Mesodermal cell (in vitro differentiated cells): ENCODE measurements around the gene TEX36. TPM values are rescaled to one million over a fixed set of nuclear protein-coding genes. Genes with fewer than 3 reads are reported as not detected.
"Not testable (repeated sequence)": the region's sequence is repeated elsewhere in the genome, so short reads cannot be mapped to it uniquely, and the experiment has no call there.

Experiments used
- H3K27ac ChIP-seq: 2 replicates; pipeline ENCODE4 v1.7.0; 2013; ENCODE audit warnings: mild to moderate bottlenecking, low read depth, low read length, moderate library complexity; ENCODE audit not compliant: severe bottlenecking
- H3K36me3 ChIP-seq: 2 replicates; pipeline ENCODE4 v1.7.1; 2013; ENCODE audit warnings: mild to moderate bottlenecking, low read length, moderate library complexity; ENCODE audit not compliant: control insufficient read depth, insufficient read depth
- H3K4me1 ChIP-seq: one replicate; pipeline ENCODE4 v1.7.1; 2013; ENCODE audit warnings: mild to moderate bottlenecking, low read length; ENCODE audit not compliant: insufficient read depth, control insufficient read depth, poor library complexity, severe bottlenecking
- H3K4me3 ChIP-seq: 2 replicates; pipeline ENCODE4 v1.7.0; 2013; ENCODE audit warnings: low read length, control low read depth, mild to moderate bottlenecking; ENCODE audit not compliant: insufficient read depth, poor library complexity, severe bottlenecking; ENCODE audit errors: extremely low read depth
- H3K9me3 ChIP-seq: 2 replicates; pipeline ENCODE4 v1.7.1; 2013; ENCODE audit warnings: mild to moderate bottlenecking, low read length, moderate library complexity; ENCODE audit not compliant: control insufficient read depth
- WGBS, 2 experiments: methylation state at CpG; one replicate each; pipeline ENCODE4 v1.1.5; 2013; ENCODE audit warnings: missing lambda C conversion rate in 2 of 2; ENCODE audit not compliant: insufficient coverage in 2 of 2; 5-methylcytosine and 5-hydroxymethylcytosine counted together
- polyA plus RNA-seq, 2 experiments: library from polyadenylated mRNA; stranded (reverse); fragments of 50-300 nt; gene quantifications; one replicate each; pipeline ENCODE4 v1.2.3, GENCODE V29; 2013

Gene TEX36
- polyA plus RNA-seq (2013, experiment 1 of 2), result not detected
- polyA plus RNA-seq (2013, experiment 2 of 2), result not detected

DNA sequence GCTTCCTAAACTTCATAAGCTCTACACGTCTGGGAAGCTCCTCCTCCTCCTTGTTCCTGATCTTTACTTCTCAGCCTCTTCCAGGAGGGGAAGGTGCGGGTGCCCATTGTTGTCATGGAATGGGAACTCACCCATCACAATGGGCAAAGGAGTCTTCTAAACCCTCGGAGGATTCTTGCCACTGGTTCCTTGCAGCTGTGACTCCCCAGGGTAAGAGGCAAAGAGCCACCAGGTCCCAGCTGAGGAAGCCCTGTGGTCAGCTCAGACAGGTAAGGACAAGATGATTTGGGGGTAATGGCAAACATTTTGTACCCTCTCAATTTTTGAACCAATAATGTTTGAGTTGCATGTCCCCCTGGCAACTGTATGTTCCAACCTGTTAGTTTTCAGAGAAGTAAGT lies at the start of gene TEX36:
TSS of gene TEX36 (minus strand) at position 101 of the 400 bp plus-strand sequence. CDS start 174 bp downstream, outside the sequence.
- Histone ChIP-seq H3K27ac (no peak within 1 kb of the TSS), H3K4me3 (no peak within 1 kb of the TSS), H3K9me3 (no peaks in the 10 kb centered on the region), H3K36me3 (no peaks in the 10 kb centered on the region), H3K4me1 (no peaks in the 10 kb centered on the region)
- WGBS, 2 experiments, result 76 to 79% methylated on average over 2 to 3 of the region's 3 CpGs

DNA sequence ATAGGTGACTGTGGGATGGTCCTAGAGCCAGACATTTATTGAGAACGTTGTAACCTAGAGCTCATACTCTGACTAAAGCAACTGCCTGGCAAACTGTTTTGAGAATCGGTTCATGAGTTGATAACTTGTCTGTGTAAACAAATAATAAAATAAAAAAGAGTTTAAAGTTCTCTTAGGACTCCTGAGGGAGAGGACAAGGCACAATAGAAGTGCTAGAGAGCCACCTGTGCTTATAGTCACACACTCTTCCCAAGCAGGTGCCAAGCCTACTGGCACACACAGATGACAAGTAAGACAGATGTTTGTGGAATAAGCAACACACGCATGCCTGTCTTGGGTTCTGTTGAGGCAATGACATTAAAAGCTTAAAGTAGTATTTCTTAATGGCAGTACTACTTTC lies 44.5 kb upstream of the TEX36 start:
- Histone ChIP-seq H3K9me3 (no peaks in the 10 kb centered on the region), H3K4me3 (no peak overlapping the region), H3K36me3 (peaks cover 89% of the 10 kb centered on the region), H3K4me1 (no peaks in the 10 kb centered on the region), H3K27ac (no peak overlapping the region)
- 100% methylated on average over 1 of the region's 3 CpGs; no CpG with 5 or more reads in 1 of the 2 experiments for WGBS, 2 experiments

- no peak overlapping the region for H3K27ac ChIP-seq
- WGBS, 2 experiments, result 97% methylated on average over 5 to 6 of the region's 7 CpGs
- H3K4me1 ChIP-seq, result no peaks in the 10 kb centered on the region
- no peaks in the 10 kb centered on the region for H3K9me3 ChIP-seq
- peaks cover 88% of the 10 kb centered on the region for H3K36me3 ChIP-seq
- H3K4me3 ChIP-seq, result no peak overlapping the region
These were observed 44.0 kb upstream of the TEX36 start for GRCh38 chr10:125726914-125727313.

DNA sequence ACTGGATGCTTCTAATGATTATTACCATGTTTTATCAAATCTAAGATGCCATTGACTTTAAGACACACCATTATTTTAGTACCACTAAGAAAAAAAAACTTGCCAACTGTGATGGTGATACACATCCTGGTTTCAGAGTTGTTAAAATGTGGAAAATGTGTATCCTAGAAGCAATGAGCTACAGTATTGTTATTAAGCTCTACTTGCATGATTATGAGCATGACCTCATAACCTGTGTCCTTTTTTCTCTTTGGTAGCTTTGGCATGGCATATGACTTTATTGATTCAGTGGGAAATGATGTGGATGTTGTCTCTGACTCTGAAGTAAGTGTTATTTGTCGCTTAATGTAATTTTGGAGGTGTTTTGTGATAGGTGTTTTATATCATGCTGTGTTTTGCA lies 39.8 kb upstream of the TEX36 start:
- Histone ChIP-seq H3K36me3 (peaks cover 60% of the 10 kb centered on the region), H3K27ac (no peak overlapping the region), H3K4me1 (no peaks in the 10 kb centered on the region), H3K9me3 (no peaks in the 10 kb centered on the region), H3K4me3 (no peak overlapping the region)
- 88% methylated on average over 1 of the region's 1 CpG; no CpG with 5 or more reads in 1 of the 2 experiments for WGBS, 2 experiments

DNA sequence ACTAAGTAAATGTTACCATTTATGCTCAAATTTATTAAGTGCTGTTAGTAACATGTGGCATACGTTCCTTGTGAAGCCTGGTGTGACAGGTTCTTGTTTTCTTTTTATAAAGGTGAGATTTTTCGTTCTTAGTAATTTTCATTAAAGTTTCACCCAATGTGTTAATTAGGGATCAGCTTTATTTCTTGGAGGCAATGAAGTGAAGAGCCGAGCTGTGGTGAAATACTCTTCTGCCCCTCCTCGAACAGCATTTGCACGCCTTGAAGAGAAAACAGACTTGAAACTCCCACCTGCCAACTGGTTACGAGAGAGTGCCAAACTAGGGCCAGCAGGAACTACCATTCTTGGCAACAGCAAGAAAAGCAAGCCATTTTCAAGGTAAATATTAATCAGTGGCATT lies 38.1 kb upstream of the TEX36 start:
- H3K36me3 ChIP-seq, result peaks cover 44% of the 10 kb centered on the region
- WGBS, 2 experiments, result 100% methylated on average over 2 to 4 of the region's 6 CpGs
- no peak overlapping the region for H3K27ac ChIP-seq
- H3K4me1 ChIP-seq, result no peaks in the 10 kb centered on the region
- H3K9me3 ChIP-seq, result no peaks in the 10 kb centered on the region
- no peak overlapping the region for H3K4me3 ChIP-seq

GRCh38 chr10:125720002-125720382 lies 37.0 kb upstream of the TEX36 start:
- H3K4me1 ChIP-seq, result no peaks in the 10 kb centered on the region
- 0 to 3% methylated on average over 14 to 15 of the region's 15 CpGs for WGBS, 2 experiments
- H3K4me3 ChIP-seq, result peak overlapping the region; percentile 99
- H3K9me3 ChIP-seq, result no peaks in the 10 kb centered on the region
- peak overlapping the region; percentile 87 for H3K27ac ChIP-seq
- peaks cover 37% of the 10 kb centered on the region for H3K36me3 ChIP-seq

DNA sequence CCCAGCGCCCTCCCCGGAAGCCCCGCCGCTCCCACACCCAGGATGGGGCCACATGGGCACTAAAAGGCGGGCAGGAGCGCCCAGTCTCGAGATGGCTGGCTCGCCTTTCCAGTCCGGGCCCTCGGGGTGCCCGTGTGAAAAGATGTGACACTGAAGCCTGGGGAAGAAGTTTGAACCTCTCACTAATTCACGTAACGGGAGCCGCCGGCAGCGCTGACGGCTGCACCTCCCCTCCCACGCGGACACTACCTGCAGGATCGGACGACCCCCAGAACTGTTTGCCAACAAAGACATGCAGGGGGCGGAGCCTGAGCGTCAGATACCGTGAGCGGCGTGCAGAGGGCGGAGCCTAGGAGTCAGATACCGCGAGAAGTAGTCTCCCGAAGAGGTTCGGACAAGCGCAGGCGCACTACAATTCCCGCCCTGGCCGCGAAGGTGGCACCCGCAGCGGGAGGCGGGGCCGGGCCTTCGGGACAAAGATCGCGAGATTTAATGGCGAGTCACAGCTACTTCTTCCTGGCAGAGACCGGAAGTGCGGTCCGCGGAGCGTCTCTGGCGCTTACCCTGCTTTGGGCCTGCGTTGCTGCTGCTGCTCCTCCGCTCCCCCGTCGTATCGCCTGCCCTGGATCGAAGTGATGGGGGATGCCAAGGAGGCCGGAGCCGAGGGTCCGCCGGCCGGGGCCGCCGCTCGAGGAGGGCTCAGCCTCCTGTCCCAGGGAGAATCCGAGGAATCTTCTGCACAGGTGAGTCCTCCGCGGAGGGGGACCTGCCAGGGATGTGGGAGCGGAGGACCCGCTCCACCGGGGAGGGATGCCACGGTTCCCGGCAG lies 36.4 kb upstream of the TEX36 start, which contains the start of gene EDRF1:
TSS of gene EDRF1 (plus strand) at position 537 of the 829 bp plus-strand sequence. CDS start at position 636, 99 bp downstream.
- peak within 1 kb of the TSS; percentile 99 for H3K4me3 ChIP-seq
- no peaks in the 10 kb centered on the region for H3K4me1 ChIP-seq
- peak within 1 kb of the TSS; percentile 87 for H3K27ac ChIP-seq
- 0% methylated on average over 61 to 62 of the region's 72 CpGs for WGBS, 2 experiments
- no peaks in the 10 kb centered on the region for H3K9me3 ChIP-seq
- peaks cover 31% of the 10 kb centered on the region for H3K36me3 ChIP-seq

- no CpG with 5 or more reads among the region's 4 CpGs for WGBS, 2 experiments
- H3K4me3 ChIP-seq, H3K4me1 ChIP-seq: not testable (repeated sequence)
These were observed 31.8 kb upstream of the TEX36 start for GRCh38 chr10:125714728-125715127.

GRCh38 chr10:125711110-125711750 lies 28.3 kb upstream of the TEX36 start:
- Histone ChIP-seq H3K4me1 (peaks cover 6% of the 10 kb centered on the region), H3K9me3 (peaks cover 5% of the 10 kb centered on the region), H3K36me3 (no peaks in the 10 kb centered on the region), H3K4me3 (no peak overlapping the region), H3K27ac (no peak overlapping the region)
- WGBS, 2 experiments, result 93 to 100% methylated on average over 1 to 2 of the region's 3 CpGs

More at GRCh38 chr10:125714728-125715127, 31.8 kb upstream of the TEX36 start:
- not testable (repeated sequence) for H3K27ac ChIP-seq, H3K36me3 ChIP-seq, H3K9me3 ChIP-seq

GRCh38 chr10:125709553-125710474 lies 26.9 kb upstream of the TEX36 start:
- Histone ChIP-seq H3K36me3 (no peaks in the 10 kb centered on the region), H3K9me3 (peaks cover 5% of the 10 kb centered on the region), H3K4me1 (peaks cover 6% of the 10 kb centered on the region), H3K4me3 (no peak overlapping the region), H3K27ac (peak overlapping the region; percentile 57)
- 85 to 92% methylated on average over 2 to 5 of the region's 12 CpGs for WGBS, 2 experiments
